GM18499 (cell line): ENCODE measurements around the gene HDAC11.
"Not testable (repeated sequence)": the region's sequence is repeated elsewhere in the genome, so short reads cannot be mapped to it uniquely, and the experiment has no call there.

ENCODE experiments used
- ATAC-seq: cut with Tn5 transposase; IDR thresholded peaks from one replicate; pipeline ENCODE4 v1.9.1; 2021; ENCODE audit warnings: moderate number of reproducible peaks; ENCODE audit not compliant: insufficient read depth, unreplicated experiment

Gene HDAC11

GRCh38 chr3:13492976-13493866 is 13.1 kb downstream of the HDAC11 start:
- ATAC-seq = no peak

GRCh38 chr3:13493867-13494441 is 13.8 kb downstream of the HDAC11 start:
- ATAC-seq = no peak

- ATAC-seq = no peak
Measured at GRCh38 chr3:13494463-13495350, 14.6 kb downstream of the HDAC11 start.

DNA sequence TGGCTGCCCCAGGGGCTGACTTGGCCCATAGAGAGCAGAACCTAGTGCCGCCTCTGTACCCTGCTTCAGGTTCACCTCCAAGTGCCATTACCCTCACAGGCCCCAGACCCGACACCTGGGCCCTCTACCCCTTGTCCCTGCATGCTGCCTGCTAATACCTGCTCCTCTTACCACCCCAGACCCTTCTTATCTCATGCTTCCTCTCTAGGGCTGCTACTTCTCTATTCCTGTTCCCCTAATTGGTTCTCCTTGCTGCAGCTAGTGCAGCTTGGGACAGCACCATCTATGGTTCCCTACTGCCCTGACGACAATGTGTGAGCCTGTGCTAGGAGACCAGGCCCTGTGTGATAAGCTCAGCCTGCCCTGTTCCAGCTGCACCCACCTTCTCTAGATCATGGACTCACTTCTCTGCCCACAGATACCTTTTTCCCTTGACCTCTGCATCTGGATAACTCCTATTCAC is 15.3 kb downstream of the HDAC11 start:
- ATAC-seq = no peak

- ATAC-seq = no peak
Measured at GRCh38 chr3:13495921-13496723, 16.0 kb downstream of the HDAC11 start.

- ATAC-seq = no peak
Measured at GRCh38 chr3:13496879-13497278, 16.8 kb downstream of the HDAC11 start.

- no peak for ATAC-seq
Measured at GRCh38 chr3:13497386-13497785, 17.3 kb downstream of the HDAC11 start.

DNA sequence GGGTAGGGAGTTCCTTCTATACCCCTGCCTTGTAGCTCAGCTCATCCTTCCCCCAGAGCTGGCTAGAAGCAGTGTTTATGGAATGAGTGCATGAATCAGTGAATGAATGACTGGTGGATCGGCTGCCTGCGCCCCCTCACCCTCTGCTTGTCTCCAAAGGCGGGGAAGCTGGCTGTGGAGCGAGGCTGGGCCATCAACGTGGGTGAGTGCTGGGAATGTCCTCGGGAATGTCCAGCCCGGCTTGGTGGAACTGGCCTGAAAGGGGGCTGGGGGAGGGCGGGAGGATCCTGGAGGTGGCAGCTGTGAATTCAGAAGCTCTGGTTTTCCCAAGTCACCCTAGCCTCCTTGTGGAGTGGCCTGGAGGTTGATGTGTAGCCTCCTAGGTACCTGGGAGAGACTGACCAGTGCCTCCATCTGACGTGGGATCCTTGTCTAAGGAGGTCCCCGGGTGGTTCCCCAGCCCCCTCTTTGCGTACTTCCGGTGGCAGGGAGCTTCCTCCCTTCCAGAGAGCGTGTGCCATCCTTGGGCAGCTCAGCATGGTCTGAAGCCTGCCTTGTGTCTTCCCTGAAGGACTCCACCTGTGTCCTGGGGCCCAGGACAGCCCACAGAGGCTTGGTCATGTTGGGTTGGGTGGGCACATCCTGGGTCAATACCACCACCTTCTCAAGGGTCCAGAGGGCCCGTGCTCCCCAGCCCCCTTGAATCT is 18.4 kb downstream of the HDAC11 start:
- no peak for ATAC-seq

GRCh38 chr3:13499246-13499645 is 19.1 kb downstream of the HDAC11 start:
- ATAC-seq = not testable (repeated sequence)

DNA sequence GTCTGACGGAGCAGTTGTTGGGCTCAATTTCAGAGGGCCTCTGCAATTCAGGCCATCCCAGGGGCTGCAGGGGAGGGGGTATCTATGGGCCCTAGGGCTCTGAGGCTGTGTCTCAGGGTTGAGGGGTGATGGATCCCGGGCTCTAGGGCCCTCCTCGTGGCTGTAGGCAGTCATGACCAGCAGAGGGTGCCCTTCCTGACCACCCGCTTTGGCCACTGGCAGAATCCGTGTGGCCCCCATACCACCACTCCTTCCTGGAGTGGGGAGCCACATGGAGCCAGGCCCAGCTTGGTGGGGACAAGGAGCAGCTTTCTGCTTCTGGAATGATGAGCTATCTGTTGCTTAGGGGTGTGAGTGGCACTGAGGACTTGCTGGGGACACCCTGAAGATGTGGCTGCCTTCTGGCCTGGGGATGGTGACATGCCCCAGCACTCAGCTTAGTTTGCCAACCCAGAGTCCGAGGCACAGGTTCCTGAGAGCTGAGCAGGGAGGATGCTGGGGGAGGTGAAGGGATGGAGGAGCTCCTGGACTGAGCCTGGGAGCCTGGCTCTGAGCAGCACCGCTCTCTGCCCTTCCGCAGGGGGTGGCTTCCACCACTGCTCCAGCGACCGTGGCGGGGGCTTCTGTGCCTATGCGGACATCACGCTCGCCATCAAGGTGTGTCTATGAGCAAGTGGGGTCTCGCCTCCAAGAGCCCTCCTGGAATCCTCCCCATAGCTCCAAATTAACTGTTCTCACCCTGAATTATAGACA is 20.2 kb downstream of the HDAC11 start:
- ATAC-seq = no peak

GRCh38 chr3:13501056-13501455 is 20.9 kb downstream of the HDAC11 start:
- no peak for ATAC-seq

- ATAC-seq = no peak
Measured at GRCh38 chr3:13501521-13501920, 21.4 kb downstream of the HDAC11 start.

- ATAC-seq = no peak
Measured at GRCh38 chr3:13501958-13502790, 22.1 kb downstream of the HDAC11 start.

DNA sequence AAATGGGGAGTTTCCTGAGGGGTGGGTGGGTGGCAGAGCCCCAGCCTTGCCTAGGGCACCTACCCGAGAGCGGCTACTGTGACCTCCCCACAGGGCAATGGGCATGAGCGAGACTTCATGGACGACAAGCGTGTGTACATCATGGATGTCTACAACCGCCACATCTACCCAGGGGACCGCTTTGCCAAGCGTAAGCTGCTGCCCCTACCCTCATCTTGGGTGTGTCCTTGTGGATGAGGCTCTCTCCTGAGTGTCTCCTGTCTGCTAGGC is 22.6 kb downstream of the HDAC11 start:
- no peak for ATAC-seq

GRCh38 chr3:13504161-13504831 is 24.2 kb downstream of the HDAC11 start:
- ATAC-seq = no peak

GRCh38 chr3:13505147-13506130 is 25.3 kb downstream of the HDAC11 start:
- ATAC-seq = no peak
